Hepatocyte (in vitro differentiated cells): ENCODE results near the gene KY. TPM values are rescaled to one million over a fixed set of nuclear protein-coding genes. Genes with fewer than 3 reads are reported as not detected.

Source experiments
- DNase-seq: peaks from one replicate; pipeline ENCODE4 v3.0.0-alpha.2; 2016; ENCODE audit warnings: low spot score
- H2AFZ ChIP-seq: fragments of 200-600 bp; sonication (generic); 2 replicates; pipeline ENCODE4 v1.6.0; 2016; ENCODE audit warnings: antibody characterized with exemption, mild to moderate bottlenecking
- H3K27ac ChIP-seq: fragments of 200-600 bp; sonication (generic); 2 replicates; pipeline ENCODE4 v1.5.1; 2016; ENCODE audit warnings: mild to moderate bottlenecking
- H3K27me3 ChIP-seq: fragments of 200-600 bp; sonication (generic); 2 replicates; pipeline ENCODE4 v1.6.1; 2016
- H3K36me3 ChIP-seq: fragments of 200-600 bp; sonication (generic); replicated peaks from 2 replicates; pipeline ENCODE4 v1.5.1; 2016; ENCODE audit warnings: low read depth; ENCODE audit not compliant: insufficient read depth
- H3K4me1 ChIP-seq: fragments of 200-600 bp; sonication (generic); 2 replicates; pipeline ENCODE4 v1.5.1; 2016; ENCODE audit warnings: mild to moderate bottlenecking, moderate library complexity; ENCODE audit not compliant: insufficient read depth
- H3K4me2 ChIP-seq: fragments of 200-600 bp; sonication (generic); 2 replicates; pipeline ENCODE4 v1.6.0; 2016
- H3K4me3 ChIP-seq: fragments of 200-600 bp; sonication (generic); 2 replicates; pipeline ENCODE4 v1.5.1; 2016; ENCODE audit warnings: mild to moderate bottlenecking
- H3K79me2 ChIP-seq: fragments of 200-600 bp; sonication (generic); 2 replicates; pipeline ENCODE4 v1.6.0; 2017; ENCODE audit warnings: mild to moderate bottlenecking
- H3K9me2 ChIP-seq: fragments of 200-600 bp; sonication (generic); replicated peaks from 2 replicates; pipeline ENCODE4 v1.6.0; 2017; ENCODE audit warnings: mild to moderate bottlenecking; ENCODE audit not compliant: insufficient read depth
- H3K9me3 ChIP-seq: fragments of 200-600 bp; sonication (generic); 2 replicates; pipeline ENCODE4 v1.5.1; 2016; ENCODE audit warnings: low read depth, mild to moderate bottlenecking
- H4K20me1 ChIP-seq: fragments of 200-600 bp; sonication (generic); 2 replicates; pipeline ENCODE4 v1.6.0; 2016; ENCODE audit warnings: mild to moderate bottlenecking; ENCODE audit not compliant: insufficient read depth, poor library complexity, severe bottlenecking
- CTCF ChIP-seq: fragments of 200-600 bp; sonication (generic); IDR thresholded peaks from 2 replicates; pipeline ENCODE4 v1.5.1; 2016; ENCODE audit warnings: antibody characterized with exemption, mild to moderate bottlenecking; ENCODE audit not compliant: poor library complexity
- EZH2 ChIP-seq: fragments of 200-600 bp; sonication (generic); IDR thresholded peaks from 2 replicates; pipeline ENCODE4 v1.6.1; 2016; ENCODE audit warnings: antibody characterized with exemption, mild to moderate bottlenecking, borderline replicate concordance
- EZH2phosphoT487 ChIP-seq: fragments of 200-600 bp; sonication (generic); IDR thresholded peaks from one replicate; pipeline ENCODE4 v1.6.1; 2018; ENCODE audit warnings: antibody characterized with exemption, mild to moderate bottlenecking, low read depth, moderate library complexity; ENCODE audit not compliant: unreplicated experiment, severe bottlenecking
- WGBS: methylation state at CpG from one replicate; pipeline ENCODE4 v1.1.6; 2016; ENCODE audit warnings: low lambda C conversion rate; ENCODE audit errors: missing lambda C conversion rate; 5-methylcytosine and 5-hydroxymethylcytosine counted together
- polyA plus RNA-seq: library from polyadenylated mRNA; unstranded; fragments of >200 nt; fragmentation: Nextera tagmentation; extraction: Ambion mirVana; gene quantifications from 2 replicates; pipeline ENCODE4 v1.2.1, GENCODE V29; 2016
- total RNA-seq: library from RNA; depleted of rRNA; stranded (reverse); fragments of >200 nt; gene quantifications from 2 replicates; pipeline ENCODE4 v1.2.3, GENCODE V29; 2014

The KY gene
- total and polyA plus RNA-seq, 2 experiments from 2014 or later: 0.53 to 1.6 TPM

GRCh38 chr3:134642445-134643149, 8.2 kb downstream of the KY start:
- WGBS: 81% methylated on average over 5 of the region's 5 CpGs
- no peak for DNase-seq
- H3K9me3 ChIP-seq: no peaks in the 10 kb centered on the region
- no peaks in the 10 kb centered on the region for H3K79me2 ChIP-seq
- H3K4me1 ChIP-seq: no peaks in the 10 kb centered on the region
- H2AFZ ChIP-seq: no peak overlapping the region
- H3K36me3 ChIP-seq: no peaks in the 10 kb centered on the region
- no peaks in the 10 kb centered on the region for H3K9me2 ChIP-seq
- no peaks in the 10 kb centered on the region for H3K27me3 ChIP-seq
- no peaks in the 10 kb centered on the region for H4K20me1 ChIP-seq
- TF ChIP-seq EZH2phosphoT487 (no peak), EZH2 (no peak), CTCF (no peak)
- H3K4me2 ChIP-seq: no peak overlapping the region
- no peak overlapping the region for H3K27ac ChIP-seq
- H3K4me3 ChIP-seq: no peak overlapping the region

DNA sequence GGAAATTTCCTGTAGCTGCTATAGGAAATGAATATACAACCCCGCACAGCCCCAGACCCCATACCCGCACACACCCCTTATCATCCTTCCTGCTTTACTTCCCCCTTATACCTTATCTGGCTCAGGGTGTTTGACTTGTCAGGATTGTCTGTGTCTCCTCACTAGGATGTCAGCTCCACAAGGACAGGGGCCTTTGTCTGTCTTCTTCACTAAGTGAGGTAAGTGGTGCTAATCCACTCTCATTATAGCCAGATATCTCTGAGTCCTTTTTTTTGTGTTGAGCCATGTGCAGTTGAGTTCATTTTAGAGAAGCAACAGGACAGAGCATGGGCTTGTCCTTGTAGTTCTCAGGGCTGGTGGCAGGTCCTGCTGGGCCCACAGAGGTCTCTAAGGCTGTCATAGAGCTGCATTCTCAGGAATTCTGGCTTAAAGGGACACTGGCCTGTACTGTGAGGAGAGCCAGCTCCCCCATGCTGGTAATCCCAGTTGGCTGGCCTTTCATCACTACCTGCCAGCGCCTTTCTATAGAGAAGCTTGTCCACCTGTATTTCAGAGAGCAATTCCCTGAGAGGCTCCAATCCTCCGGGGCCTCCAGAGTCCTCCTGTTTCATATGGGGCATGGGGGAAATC, 9.0 kb downstream of the KY start:
- H3K4me3 ChIP-seq: no peak overlapping the region
- no peaks in the 10 kb centered on the region for H4K20me1 ChIP-seq
- no peaks in the 10 kb centered on the region for H3K36me3 ChIP-seq
- H3K27me3 ChIP-seq: no peaks in the 10 kb centered on the region
- H2AFZ ChIP-seq: no peak overlapping the region
- no peak for DNase-seq
- H3K79me2 ChIP-seq: no peaks in the 10 kb centered on the region
- no peaks in the 10 kb centered on the region for H3K9me2 ChIP-seq
- TF ChIP-seq CTCF: no peak
- no peak for TF ChIP-seq EZH2
- TF ChIP-seq EZH2phosphoT487: no peak
- H3K4me2 ChIP-seq: no peak overlapping the region
- WGBS: 69% methylated on average over 4 of the region's 4 CpGs
- no peaks in the 10 kb centered on the region for H3K4me1 ChIP-seq
- no peak overlapping the region for H3K27ac ChIP-seq
- no peaks in the 10 kb centered on the region for H3K9me3 ChIP-seq

DNA sequence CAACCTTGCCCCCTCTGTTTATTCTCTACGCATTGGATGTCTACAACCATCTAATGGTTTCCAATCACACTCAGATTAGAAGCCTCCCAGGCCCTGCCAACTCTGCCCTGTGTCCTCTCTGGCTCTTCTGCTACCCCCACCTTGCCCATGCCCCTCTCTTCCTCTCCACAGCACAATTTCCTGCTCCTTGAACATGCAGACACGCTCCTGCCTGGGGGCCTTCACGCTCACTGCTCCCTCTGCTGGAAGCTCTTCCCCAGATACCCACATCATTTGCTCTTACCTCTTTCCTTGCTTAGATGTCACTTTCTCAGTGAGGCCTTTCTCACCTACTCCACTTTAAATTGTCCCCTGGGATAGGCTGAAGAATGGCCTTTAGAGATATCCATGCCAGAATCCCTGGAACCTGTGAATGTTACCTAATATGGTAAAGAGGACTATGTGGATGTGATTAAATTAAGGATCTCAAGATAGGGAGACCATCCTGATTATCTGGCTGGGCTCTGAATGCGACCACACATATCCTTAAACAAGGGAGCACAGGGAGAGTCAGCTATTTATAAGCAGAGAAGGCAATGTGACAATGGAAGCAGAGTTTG, 9.9 kb downstream of the KY start:
- no peak overlapping the region for H3K4me3 ChIP-seq
- H2AFZ ChIP-seq: no peak overlapping the region
- H3K4me1 ChIP-seq: no peaks in the 10 kb centered on the region
- no peaks in the 10 kb centered on the region for H3K36me3 ChIP-seq
- no peaks in the 10 kb centered on the region for H3K9me3 ChIP-seq
- no peak overlapping the region for H3K27ac ChIP-seq
- H3K9me2 ChIP-seq: no peaks in the 10 kb centered on the region
- no peaks in the 10 kb centered on the region for H4K20me1 ChIP-seq
- no peaks in the 10 kb centered on the region for H3K27me3 ChIP-seq
- no peak for TF ChIP-seq EZH2
- peak; percentile 55 for TF ChIP-seq CTCF
- no peak for TF ChIP-seq EZH2phosphoT487
- DNase-seq: peak; percentile 63
- H3K79me2 ChIP-seq: no peaks in the 10 kb centered on the region
- no peak overlapping the region for H3K4me2 ChIP-seq
- 54% methylated on average over 4 of the region's 4 CpGs for WGBS
